MM.1S (cell line): ENCODE data around the gene SLC6A11.

ENCODE experiments used
- DNase-seq: peaks from one replicate; pipeline ENCODE4 v3.0.0-alpha.2; 2015
- H2AFZ ChIP-seq: fragments of 300-600 bp; sonication (generic); 2 replicates; pipeline ENCODE4 v1.6.0; 2016; ENCODE audit warnings: antibody characterized with exemption, low read length
- H3F3A ChIP-seq: fragments of 300-600 bp; sonication (generic); 2 replicates; pipeline ENCODE4 v1.6.1; 2016; ENCODE audit warnings: mild to moderate bottlenecking, antibody characterized with exemption, low read length, moderate library complexity, mixed read lengths; ENCODE audit not compliant: insufficient read depth
- H3K27ac ChIP-seq: fragments of 300-600 bp; sonication (generic); 2 replicates; pipeline ENCODE4 v1.5.1; 2016; ENCODE audit warnings: mild to moderate bottlenecking, low read length
- H3K27me3 ChIP-seq: fragments of 300-600 bp; sonication (generic); replicated peaks from 2 replicates; pipeline ENCODE4 v1.6.0; 2016; ENCODE audit warnings: low read length; ENCODE audit not compliant: insufficient read depth
- H3K36me3 ChIP-seq: fragments of 300-600 bp; sonication (generic); replicated peaks from 2 replicates; pipeline ENCODE4 v1.6.1; 2016; ENCODE audit warnings: mild to moderate bottlenecking, low read length, mixed read lengths; ENCODE audit not compliant: insufficient read depth
- H3K4me1 ChIP-seq: fragments of 300-600 bp; sonication (generic); 2 replicates; pipeline ENCODE4 v1.6.1; 2016; ENCODE audit warnings: low read length, mixed read lengths
- H3K4me2 ChIP-seq: fragments of 300-600 bp; sonication (generic); 2 replicates; pipeline ENCODE4 v1.6.0; 2016; ENCODE audit warnings: low read depth, low read length
- H3K4me3 ChIP-seq: fragments of 300-600 bp; sonication (generic); 2 replicates; pipeline ENCODE4 v1.5.1; 2016; ENCODE audit warnings: low read length, mixed read lengths
- H3K79me2 ChIP-seq: fragments of 300-600 bp; sonication (generic); 2 replicates; pipeline ENCODE4 v1.6.1; 2016; ENCODE audit warnings: mixed run types, low read length, mixed read lengths
- H3K9ac ChIP-seq: fragments of 300-600 bp; sonication (generic); 2 replicates; pipeline ENCODE4 v1.6.1; 2016; ENCODE audit warnings: low read length, mixed read lengths
- H3K9me2 ChIP-seq: fragments of 300-600 bp; sonication (generic); replicated peaks from 2 replicates; pipeline ENCODE4 v1.6.1; 2016; ENCODE audit warnings: mild to moderate bottlenecking, low read length, mixed read lengths; ENCODE audit not compliant: insufficient read depth
- H3K9me3 ChIP-seq: fragments of 300-600 bp; sonication (generic); replicated peaks from 2 replicates; pipeline ENCODE4 v1.6.1; 2016; ENCODE audit warnings: mild to moderate bottlenecking, low read length, mixed read lengths; ENCODE audit not compliant: insufficient read depth
- H4K20me1 ChIP-seq: fragments of 300-600 bp; sonication (generic); 2 replicates; pipeline ENCODE4 v1.6.1; 2016; ENCODE audit warnings: mild to moderate bottlenecking, low read length, moderate library complexity, mixed read lengths; ENCODE audit not compliant: insufficient read depth
- EZH2 ChIP-seq: fragments of 300-600 bp; sonication (generic); optimal IDR thresholded peaks from 2 replicates; pipeline ENCODE3; 2017; ENCODE audit warnings: low read depth, mild to moderate bottlenecking, antibody characterized with exemption, low read length, mixed read lengths
- EZH2phosphoT487 ChIP-seq: fragments of 300-600 bp; sonication (generic); IDR thresholded peaks from 2 replicates; pipeline ENCODE4 v1.6.1; 2018; ENCODE audit warnings: antibody characterized with exemption, low read length
- TF ChIP-seq, protein P1 (sequence below): fragments of 300-600 bp; sonication (generic); IDR thresholded peaks from 2 replicates; pipeline ENCODE4 v1.5.1; 2016; ENCODE audit warnings: antibody characterized with exemption, low read length, mixed read lengths

Gene SLC6A11

DNA sequence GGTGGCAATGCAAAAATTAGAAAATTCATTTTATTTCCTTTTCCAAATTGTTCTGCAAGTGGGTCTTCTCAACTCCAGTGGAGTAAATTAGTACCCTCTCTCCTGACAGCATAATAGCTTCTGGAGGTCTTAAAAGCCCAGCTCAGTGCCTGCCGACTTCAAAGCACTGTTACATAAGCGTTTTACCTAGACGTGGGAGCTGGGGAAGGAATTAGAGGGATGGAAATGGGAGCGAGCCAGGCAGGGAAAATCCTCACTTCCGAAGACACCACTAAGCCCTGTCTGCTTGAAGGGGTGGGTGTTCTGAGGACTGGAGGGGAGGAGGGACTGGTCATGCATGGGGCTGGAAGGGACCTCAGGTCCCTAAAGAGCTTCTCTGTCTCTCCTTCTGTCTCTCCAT lies 99.3 kb downstream of the SLC6A11 start:
- H3K27me3 ChIP-seq = peaks cover 32% of the 10 kb centered on the region
- H3K36me3 ChIP-seq = no peaks in the 10 kb centered on the region
- no peaks in the 10 kb centered on the region for H3F3A ChIP-seq
- H3K9me3 ChIP-seq = no peaks in the 10 kb centered on the region
- H3K4me3 ChIP-seq = no peak overlapping the region
- H3K79me2 ChIP-seq = no peaks in the 10 kb centered on the region
- TF ChIP-seq, protein P1, sequence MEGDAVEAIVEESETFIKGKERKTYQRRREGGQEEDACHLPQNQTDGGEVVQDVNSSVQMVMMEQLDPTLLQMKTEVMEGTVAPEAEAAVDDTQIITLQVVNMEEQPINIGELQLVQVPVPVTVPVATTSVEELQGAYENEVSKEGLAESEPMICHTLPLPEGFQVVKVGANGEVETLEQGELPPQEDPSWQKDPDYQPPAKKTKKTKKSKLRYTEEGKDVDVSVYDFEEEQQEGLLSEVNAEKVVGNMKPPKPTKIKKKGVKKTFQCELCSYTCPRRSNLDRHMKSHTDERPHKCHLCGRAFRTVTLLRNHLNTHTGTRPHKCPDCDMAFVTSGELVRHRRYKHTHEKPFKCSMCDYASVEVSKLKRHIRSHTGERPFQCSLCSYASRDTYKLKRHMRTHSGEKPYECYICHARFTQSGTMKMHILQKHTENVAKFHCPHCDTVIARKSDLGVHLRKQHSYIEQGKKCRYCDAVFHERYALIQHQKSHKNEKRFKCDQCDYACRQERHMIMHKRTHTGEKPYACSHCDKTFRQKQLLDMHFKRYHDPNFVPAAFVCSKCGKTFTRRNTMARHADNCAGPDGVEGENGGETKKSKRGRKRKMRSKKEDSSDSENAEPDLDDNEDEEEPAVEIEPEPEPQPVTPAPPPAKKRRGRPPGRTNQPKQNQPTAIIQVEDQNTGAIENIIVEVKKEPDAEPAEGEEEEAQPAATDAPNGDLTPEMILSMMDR = no peak
- no peak overlapping the region for H3K9ac ChIP-seq
- DNase-seq = no peak
- H4K20me1 ChIP-seq = no peaks in the 10 kb centered on the region
- no peak overlapping the region for H3K4me2 ChIP-seq
- no peaks in the 10 kb centered on the region for H3K4me1 ChIP-seq
- H3K9me2 ChIP-seq = no peaks in the 10 kb centered on the region
- no peak overlapping the region for H3K27ac ChIP-seq
- no peak overlapping the region for H2AFZ ChIP-seq

DNA sequence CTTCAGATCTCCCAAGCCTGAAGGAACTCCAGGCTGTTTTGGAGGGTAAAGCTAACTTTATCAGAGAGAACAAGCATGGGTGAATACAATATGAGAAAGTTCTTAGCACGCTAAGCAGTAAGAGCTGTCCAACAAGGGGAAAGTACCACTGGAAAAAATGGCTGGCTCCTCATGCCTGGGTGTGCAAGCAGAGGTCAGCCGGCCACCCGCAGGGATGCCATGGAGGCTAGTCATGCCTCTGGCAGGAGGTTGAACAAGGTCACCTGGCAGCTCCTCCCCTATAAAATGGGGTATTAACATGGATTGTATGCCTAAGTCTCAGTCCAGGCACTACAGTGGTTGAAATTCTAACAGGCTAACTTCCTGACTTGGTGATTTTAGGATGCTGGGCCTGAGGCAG lies 101.1 kb downstream of the SLC6A11 start:
- Histone ChIP-seq H3K4me1 (no peaks in the 10 kb centered on the region), H4K20me1 (no peaks in the 10 kb centered on the region), H3F3A (no peaks in the 10 kb centered on the region), H3K36me3 (no peaks in the 10 kb centered on the region), H3K27ac (no peak overlapping the region), H3K9me2 (no peaks in the 10 kb centered on the region), H3K4me2 (no peak overlapping the region), H3K79me2 (no peaks in the 10 kb centered on the region), H3K4me3 (no peak overlapping the region), H3K9ac (no peak overlapping the region), H3K27me3 (peaks cover 32% of the 10 kb centered on the region), H2AFZ (no peak overlapping the region), H3K9me3 (no peaks in the 10 kb centered on the region)
- DNase-seq = no peak
- TF ChIP-seq EZH2phosphoT487 (no peak), EZH2 (no peak)
- TF ChIP-seq, protein P1 = no peak

DNA sequence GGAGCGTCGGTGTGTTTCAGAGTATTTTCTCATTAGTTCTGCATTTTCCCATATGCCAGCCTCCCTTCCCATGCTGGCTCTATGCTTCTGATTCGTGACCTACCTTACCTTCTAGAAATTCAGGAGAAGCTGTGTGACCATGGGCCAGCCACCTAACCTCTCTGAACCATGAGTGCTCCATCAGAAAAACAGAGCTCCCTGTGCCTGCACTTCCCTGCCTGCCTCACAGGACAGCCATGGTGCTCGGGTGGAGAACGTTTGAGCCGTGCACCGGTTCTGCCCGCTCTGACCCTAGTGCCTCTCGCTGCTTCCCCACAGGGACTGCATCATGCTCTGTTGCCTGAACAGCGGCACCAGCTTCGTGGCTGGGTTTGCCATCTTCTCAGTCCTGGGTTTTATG lies 102.0 kb downstream of the SLC6A11 start:
- H3K9ac ChIP-seq = no peak overlapping the region
- H3K9me2 ChIP-seq = no peaks in the 10 kb centered on the region
- H2AFZ ChIP-seq = no peak overlapping the region
- H4K20me1 ChIP-seq = no peaks in the 10 kb centered on the region
- no peaks in the 10 kb centered on the region for H3K79me2 ChIP-seq
- no peaks in the 10 kb centered on the region for H3F3A ChIP-seq
- no peak for TF ChIP-seq EZH2
- TF ChIP-seq, protein P1 = no peak
- no peak for TF ChIP-seq EZH2phosphoT487
- H3K9me3 ChIP-seq = no peaks in the 10 kb centered on the region
- H3K27me3 ChIP-seq = peaks cover 32% of the 10 kb centered on the region
- no peak overlapping the region for H3K4me2 ChIP-seq
- H3K4me3 ChIP-seq = no peak overlapping the region
- H3K4me1 ChIP-seq = no peaks in the 10 kb centered on the region
- no peak overlapping the region for H3K27ac ChIP-seq
- no peaks in the 10 kb centered on the region for H3K36me3 ChIP-seq
- no peak for DNase-seq

DNA sequence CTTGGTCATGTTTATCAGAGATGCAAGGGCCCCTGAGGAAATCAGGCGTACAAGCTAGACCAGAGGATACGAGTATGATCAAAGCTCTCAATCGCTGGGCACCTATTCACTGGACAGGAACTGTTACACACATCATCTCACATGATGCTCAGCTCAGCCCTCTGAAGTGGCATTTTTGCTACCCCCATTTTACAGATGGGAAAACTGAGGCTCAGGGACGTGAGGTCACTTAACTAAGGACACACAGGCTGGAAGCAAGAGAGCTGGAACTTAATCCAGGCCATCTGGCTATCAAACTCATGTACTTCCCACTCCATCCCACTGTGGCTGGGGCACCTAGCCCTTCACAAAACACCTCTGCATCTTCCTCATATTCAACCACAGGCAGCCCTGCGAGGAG lies 103.6 kb downstream of the SLC6A11 start:
- DNase-seq = no peak
- Histone ChIP-seq H4K20me1 (no peaks in the 10 kb centered on the region), H3K4me2 (no peak overlapping the region), H3K79me2 (no peaks in the 10 kb centered on the region), H3K27ac (no peak overlapping the region), H3K9ac (no peak overlapping the region), H3K36me3 (no peaks in the 10 kb centered on the region), H3K4me3 (no peak overlapping the region), H3K27me3 (peaks cover 32% of the 10 kb centered on the region), H2AFZ (no peak overlapping the region), H3K9me2 (no peaks in the 10 kb centered on the region), H3K4me1 (no peaks in the 10 kb centered on the region), H3F3A (no peaks in the 10 kb centered on the region), H3K9me3 (no peaks in the 10 kb centered on the region)
- TF ChIP-seq EZH2 = no peak
- no peak for TF ChIP-seq EZH2phosphoT487
- TF ChIP-seq, protein P1 = no peak
